Stimulated activated CD4-positive, alpha-beta T cell treated with anti-CD3 and anti-CD28 coated beads, Interleukin-12 subunit alpha, Interleukin-12 subunit beta, amount 100 ng/mL, for 48 hours (primary cell): Measurements from ENCODE around the gene IKZF1.

Experiments
- DNase-seq, 3 donors: peaks; one replicate each; pipeline ENCODE4 v3.0.0-alpha.2; 2020; ENCODE audit warnings: low read depth in 2 of 3, low spot score in 1 of 3

IKZF1 gene

DNA sequence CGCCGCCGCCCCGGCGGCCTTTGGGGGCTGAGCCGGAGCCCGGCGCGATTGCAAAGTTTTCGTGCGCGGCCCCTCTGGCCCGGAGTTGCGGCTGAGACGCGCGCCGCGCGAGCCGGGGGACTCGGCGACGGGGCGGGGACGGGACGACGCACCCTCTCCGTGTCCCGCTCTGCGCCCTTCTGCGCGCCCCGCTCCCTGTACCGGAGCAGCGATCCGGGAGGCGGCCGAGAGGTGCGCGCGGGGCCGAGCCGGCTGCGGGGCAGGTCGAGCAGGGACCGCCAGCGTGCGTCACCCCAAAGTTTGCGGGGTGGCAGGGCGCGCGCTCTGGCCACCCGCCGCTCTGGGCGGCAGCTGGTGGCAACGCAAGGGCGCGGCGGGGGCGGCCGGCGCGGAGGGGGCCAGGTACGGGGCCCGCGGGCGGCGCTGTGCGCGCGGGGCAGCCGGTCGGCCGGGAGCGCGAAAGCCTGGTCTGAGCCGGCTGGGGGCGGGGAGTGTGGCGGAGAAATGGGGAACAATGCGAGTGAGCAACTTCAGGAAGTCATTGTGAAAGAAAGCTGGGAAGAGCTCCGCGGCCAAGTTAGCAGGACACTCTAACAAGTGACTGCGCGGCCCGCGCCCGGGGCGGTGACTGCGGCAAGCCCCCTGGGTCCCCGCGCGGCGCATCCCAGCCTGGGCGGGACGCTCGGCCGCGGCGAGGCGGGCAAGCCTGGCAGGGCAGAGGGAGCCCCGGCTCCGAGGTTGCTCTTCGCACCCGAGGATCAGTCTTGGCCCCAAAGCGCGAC, at the start of gene IKZF1:
TSS of gene IKZF1 (plus strand) at position 588 of the 782 bp plus-strand sequence. CDS start 14,346 bp downstream, outside the sequence.
- DNase-seq: peak in 1 of 3 donors; percentile 68

GRCh38 chr7:50261593-50261992, 42.9 kb upstream of the IKZF1 start:
- DNase-seq: no peak

- DNase-seq: no peak
Observed at GRCh38 chr7:50262446-50262845, 42.1 kb upstream of the IKZF1 start.

DNA sequence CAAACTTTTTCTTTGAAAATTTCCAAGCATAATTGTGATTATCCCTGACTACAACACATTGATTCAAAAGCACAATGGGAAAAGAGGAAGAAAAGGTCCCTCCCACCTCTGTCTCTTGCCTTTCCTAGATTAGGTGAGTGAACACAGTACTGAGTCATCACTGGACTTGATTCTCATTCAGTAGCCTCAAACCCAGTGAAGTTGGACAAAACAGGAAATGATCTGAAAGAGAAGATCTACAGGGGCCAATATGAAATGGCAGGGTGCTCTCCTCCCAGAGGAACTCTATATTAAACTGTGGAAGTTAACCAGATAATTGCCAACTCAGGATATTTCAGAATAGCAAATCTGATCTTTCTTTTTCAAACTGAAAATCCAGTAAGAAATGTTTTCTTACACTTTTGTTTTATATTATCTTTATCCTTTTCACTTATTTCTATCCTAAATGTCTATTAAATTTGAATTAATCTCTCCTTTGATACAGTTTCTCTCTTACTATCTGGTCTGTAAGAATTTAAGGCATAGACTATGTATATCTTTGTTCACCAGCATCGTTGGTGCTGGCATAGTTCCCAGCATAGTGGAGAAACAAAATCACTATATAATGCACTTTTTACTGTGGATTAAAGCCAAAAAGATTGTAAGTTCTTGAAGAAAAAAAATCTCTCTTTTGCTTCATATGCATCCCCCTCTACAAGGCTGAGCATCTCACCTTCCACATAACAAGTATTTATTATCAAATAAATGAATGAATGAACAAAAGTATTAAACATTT, 41.4 kb upstream of the IKZF1 start:
- DNase-seq: no peak

DNA sequence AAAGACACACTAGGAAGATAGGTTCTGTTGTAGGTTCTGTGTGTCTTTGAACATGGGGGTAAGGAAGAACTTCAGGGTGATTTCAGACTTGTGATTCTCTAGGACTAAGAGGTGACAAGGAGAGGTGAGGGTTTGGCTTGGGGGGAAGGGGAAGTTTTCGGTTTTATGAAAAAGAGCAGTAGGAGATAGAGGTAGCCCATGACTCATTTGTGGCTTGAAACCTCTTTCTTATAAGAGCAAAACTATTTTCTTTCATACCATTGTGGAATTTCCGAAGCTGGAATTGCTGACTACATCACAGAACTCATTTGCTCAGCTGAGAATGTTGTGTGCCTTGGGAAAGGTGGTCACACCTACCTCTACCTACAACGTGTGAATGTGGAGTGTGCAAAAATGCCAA, 39.6 kb upstream of the IKZF1 start:
- peak in 1 of 3 donors; percentile 67 for DNase-seq

- DNase-seq: no peak
Observed at GRCh38 chr7:50265968-50266634, 38.4 kb upstream of the IKZF1 start.

DNA sequence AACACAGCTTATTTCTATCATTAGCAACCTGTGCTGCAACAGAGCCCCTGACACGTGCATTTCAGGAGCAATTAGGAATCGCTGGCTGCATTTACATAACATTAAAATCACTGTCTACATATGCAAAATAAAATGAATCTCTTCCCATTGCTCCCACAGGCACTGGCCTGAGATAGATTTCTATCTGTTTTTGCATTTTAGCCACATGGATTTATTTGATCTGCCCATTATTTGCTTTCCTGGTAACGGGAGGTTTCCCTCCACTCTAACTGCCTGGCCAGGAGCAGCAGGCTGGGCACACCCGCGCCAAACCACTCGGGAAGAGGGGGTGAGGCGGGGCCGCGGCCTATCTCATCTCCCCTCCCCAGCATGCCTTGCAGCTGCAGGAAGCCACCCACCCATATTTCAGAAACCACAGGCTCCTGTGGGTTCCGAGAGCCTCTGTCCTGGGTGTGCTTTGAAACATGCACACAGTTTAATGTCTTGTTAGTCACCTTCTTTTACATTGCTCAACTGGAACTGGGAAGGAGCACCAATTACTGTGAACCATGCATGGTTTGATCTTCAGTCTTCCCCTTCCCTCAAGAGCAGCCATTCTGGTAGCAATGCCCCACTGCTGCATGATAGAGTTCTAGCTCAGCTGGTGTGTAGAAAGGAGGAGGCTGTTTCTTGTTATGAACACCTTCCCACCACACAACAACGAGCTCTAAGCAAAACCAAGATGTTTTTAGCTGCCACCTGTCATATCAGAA, 37.7 kb upstream of the IKZF1 start:
- DNase-seq: peak; percentile 70 to 72 (median 72)

DNA sequence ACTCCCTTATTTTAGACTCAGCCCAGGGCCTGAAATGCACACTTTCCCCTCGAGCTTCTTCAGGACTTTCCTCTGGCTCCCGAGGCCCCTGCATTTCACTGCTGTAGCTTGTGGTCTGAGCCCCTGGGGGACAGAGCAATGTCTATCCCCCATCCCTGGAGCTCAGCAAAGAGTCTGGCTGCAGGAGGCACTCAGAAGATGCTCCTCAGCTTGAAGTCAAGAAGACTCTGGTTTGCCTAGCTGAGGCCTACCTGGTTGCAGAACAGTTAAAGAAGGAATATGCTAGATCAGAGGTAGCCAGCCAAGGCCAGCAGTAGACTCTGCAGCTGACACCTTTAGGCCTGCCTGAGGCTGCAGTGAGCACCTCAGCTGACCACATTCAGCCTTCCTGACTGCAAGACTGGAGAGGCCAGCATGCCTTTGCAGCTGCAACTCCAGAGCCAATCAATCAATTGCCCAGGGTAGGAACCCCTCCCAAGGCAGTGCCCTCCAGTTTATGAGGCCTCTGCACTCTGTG, 36.9 kb upstream of the IKZF1 start:
- no peak for DNase-seq

DNA sequence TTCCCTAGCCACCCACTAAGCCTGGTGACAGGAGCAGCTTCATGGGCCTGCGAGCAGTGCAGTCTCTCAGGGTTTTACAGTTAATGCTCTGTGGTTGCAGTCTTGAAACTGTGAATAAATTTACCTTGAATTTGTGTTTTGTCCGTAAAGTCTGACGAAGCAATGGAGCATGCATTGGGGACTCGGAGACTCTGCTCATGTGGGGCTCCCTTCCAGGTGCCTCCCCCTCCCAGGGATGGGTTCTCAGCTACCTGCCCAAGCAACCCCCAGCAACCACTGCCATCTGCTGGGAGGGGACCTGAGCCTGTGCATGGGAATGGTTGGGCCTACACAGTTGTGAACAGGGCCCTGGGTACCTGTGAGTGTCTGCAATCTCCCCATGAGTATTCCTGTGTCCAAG, 36.3 kb upstream of the IKZF1 start:
- no peak for DNase-seq

DNA sequence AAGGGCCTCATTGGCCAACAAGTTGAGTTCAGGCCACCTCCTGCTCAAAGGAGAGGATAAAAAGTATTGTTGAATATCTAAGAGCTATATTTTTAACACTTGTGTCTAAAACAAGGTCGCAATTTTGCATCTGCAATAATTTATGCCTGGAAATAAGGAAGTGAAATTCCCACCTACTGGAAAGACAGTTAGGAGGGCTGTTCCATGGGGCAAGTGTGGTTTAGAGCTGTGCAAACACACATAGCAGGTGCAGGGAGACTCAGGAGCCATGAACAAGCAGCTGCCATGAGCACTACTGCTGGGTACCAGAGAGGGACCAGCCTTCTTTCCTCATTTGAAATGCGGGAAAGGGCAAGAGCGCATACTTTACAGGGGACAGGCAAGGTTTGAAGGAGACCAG, 35.5 kb upstream of the IKZF1 start:
- DNase-seq: no peak

DNA sequence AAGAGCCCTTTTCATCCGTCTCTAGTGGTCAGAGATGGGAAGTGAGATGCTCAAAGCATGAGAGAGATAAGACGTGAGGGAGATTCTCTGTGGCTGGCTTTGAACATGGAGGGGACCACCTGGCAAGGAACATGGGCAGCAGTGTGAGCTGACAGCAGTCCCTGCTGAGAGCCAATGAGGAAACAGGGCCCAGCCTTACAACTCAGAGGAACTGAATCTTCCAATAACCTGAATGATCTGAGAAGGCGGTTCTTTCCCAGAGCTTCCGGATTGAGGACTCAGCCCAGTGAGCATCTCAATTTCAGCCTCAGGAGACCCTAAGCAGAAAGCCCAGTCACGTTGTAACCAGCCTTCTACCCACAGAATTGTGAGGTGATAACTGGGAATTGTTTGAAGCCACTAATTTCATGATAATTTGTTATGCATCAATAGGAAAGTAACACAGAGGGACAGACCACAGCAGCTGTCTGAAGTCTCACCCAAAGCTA, 33.9 kb upstream of the IKZF1 start:
- no peak for DNase-seq

DNA sequence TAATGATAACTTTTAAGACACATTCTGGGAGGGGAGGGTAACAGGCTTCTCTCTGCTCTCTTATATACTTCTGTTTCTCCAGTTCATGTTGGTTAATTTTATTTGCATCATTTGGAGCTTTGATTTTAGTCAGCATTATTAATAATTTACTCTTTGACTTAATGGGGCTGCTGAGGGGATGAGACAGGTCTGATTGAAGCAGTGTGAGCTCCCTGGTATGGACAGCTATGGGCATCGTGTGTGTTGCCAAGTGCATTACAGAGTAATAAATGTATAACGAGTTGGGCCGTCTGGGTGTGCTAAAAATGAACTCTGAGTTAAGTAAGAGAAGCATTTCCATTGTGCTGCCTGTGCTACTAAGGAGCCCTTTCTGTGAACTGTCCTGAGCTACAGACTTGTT, 31.7 kb upstream of the IKZF1 start:
- DNase-seq: no peak

DNA sequence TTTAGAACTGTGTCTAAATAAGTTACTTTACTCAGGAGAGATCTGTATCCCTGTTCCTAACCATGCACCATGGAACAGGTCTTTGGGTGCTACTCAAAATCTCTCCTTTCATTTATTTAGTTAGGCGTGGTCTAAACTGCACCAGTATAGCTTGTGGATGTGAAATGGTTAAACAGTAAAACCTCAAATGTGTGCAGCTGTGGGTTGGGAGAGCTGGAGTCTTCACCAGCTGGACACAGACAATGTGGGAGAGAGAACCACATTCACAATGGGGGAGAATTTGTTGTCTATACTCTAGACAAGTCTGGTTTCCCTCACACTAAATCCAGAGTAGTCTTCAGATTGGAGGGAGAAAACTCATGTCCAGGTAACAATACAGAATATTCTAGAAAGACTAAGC, 31.2 kb upstream of the IKZF1 start:
- no peak for DNase-seq

- DNase-seq: no peak
Observed at GRCh38 chr7:50273870-50274269, 30.6 kb upstream of the IKZF1 start.

GRCh38 chr7:50274361-50274760, 30.2 kb upstream of the IKZF1 start:
- no peak for DNase-seq

- no peak for DNase-seq
Observed at GRCh38 chr7:50275430-50275829, 29.1 kb upstream of the IKZF1 start.

GRCh38 chr7:50276483-50276882, 28.0 kb upstream of the IKZF1 start:
- DNase-seq: no peak

GRCh38 chr7:50278120-50278519, 26.4 kb upstream of the IKZF1 start:
- DNase-seq: no peak

- DNase-seq: no peak
Observed at GRCh38 chr7:50281680-50282445, 22.7 kb upstream of the IKZF1 start.
